ENCODE results near the gene RNASE13.

RNASE13 gene

GRCh38 chr14:21063479-21063878, 28.9 kb upstream of the RNASE13 start:
- DNase-seq = no peak

GRCh38 chr14:21061347-21061668, 26.7 kb upstream of the RNASE13 start:
- no peak for DNase-seq

GRCh38 chr14:21060614-21061346, 26.2 kb upstream of the RNASE13 start:
- DNase-seq = no peak

GRCh38 chr14:21059842-21060613, 25.4 kb upstream of the RNASE13 start:
- DNase-seq = no peak

- DNase-seq = no peak
Measured at GRCh38 chr14:21058903-21059302, 24.3 kb upstream of the RNASE13 start.

- DNase-seq = no peak
Measured at GRCh38 chr14:21057803-21058675, 23.4 kb upstream of the RNASE13 start, which contains the start of gene RNASE8. TSS of gene RNASE8 (plus strand) at chr14:21057822. CDS start at chr14:21057893, 71 bp downstream.

GRCh38 chr14:21056520-21057163, 22.0 kb upstream of the RNASE13 start:
- DNase-seq = no peak

- DNase-seq = no peak
Measured at GRCh38 chr14:21055432-21056117, 21.0 kb upstream of the RNASE13 start.

- no peak for DNase-seq
Measured at GRCh38 chr14:21054768-21055145, 20.1 kb upstream of the RNASE13 start.

GRCh38 chr14:21054123-21054767, 19.6 kb upstream of the RNASE13 start:
- DNase-seq = no peak

GRCh38 chr14:21053184-21054122, 18.8 kb upstream of the RNASE13 start:
- no peak for DNase-seq

GRCh38 chr14:21050597-21050996, 16.0 kb upstream of the RNASE13 start:
- no peak for DNase-seq

GRCh38 chr14:21049271-21049673, 14.7 kb upstream of the RNASE13 start:
- no peak for DNase-seq

GRCh38 chr14:21048638-21049037, 14.0 kb upstream of the RNASE13 start:
- no peak for DNase-seq

- no peak for DNase-seq
Measured at GRCh38 chr14:21047378-21047781, 12.8 kb upstream of the RNASE13 start.

- no peak for DNase-seq
Measured at GRCh38 chr14:21043974-21044618, 9.5 kb upstream of the RNASE13 start.

GRCh38 chr14:21043387-21043973, 8.9 kb upstream of the RNASE13 start:
- DNase-seq = no peak

- DNase-seq = no peak
Measured at GRCh38 chr14:21042918-21043317, 8.3 kb upstream of the RNASE13 start.

GRCh38 chr14:21041676-21042433, 7.2 kb upstream of the RNASE13 start, which contains the start of gene RNASE7:
TSS of gene RNASE7 (plus strand) at chr14:21042362. CDS start at chr14:21042993, 631 bp downstream.
- no peak for DNase-seq
